Right hindlimb (tissue), 1 donor: ENCODE data around the gene RCE1.
A peak's percentile ranks its signal among the peaks of the same experiment; 100 is the strongest.

Experiments
- DNase-seq: peaks from one replicate; pipeline ENCODE4 v3.0.0-alpha.2; 2018

The RCE1 gene

DNA sequence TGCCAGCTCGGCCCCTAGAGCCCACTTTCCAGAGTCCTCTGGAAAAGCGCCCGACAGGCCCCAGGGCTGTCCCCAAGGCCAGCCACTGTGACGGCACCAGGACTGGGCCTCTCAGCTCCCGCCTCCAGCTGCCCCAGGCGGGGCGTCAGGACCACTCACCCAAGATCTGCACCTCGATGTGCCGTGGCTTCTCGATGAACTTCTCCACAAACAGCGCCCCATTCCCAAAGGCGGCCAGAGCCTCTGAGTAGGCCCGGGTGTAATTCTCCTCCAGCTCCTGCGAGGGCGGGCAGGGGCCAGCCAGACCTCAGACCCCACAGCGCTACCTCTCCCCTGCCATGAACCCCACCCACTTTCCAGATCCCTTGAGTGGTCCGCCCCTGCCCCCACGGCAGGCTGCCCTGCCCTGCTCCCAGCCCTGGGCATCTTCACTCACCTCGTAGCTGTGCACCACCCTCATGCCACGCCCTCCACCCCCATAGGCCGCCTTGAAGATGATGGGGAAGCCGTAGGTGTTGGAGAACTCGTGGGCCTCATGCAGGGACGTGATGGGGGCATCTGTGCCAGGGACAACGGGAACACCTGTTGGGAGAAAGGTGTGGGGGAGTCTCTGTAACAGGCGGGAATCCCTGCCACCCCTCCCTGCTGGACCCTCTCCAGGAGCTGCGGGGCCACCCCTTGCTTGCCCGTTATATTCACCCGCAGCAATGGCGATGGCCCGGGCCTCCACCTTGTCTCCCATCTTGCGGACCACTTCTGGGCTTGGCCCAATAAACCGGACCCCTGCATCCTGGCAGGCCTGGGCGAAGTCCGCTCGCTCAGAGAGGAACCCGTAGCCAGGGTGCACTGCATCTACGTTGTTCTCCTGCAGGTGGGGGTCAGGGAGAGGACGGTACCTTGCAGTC, 27.6 kb downstream of the RCE1 start:
- peak; percentile 22 for DNase-seq

DNA sequence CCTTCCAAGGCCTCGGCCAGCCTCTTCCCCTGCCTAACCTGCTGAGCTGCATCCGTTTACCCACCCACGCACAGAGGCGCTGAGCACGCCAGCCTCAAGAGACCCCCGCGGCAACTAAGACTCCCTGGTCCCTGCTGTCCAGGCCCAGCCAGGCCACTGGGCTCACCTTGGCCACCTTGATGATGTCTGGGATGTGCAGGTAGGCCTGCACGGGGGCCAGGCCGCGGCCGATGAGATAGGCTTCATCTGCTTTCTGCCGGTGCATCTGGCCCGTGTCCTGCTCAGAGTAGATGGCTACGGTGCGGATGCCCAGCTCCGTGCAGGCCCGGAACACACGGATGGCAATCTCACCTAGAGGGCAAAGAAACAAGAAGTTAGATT, 28.3 kb downstream of the RCE1 start:
- no peak for DNase-seq

DNA sequence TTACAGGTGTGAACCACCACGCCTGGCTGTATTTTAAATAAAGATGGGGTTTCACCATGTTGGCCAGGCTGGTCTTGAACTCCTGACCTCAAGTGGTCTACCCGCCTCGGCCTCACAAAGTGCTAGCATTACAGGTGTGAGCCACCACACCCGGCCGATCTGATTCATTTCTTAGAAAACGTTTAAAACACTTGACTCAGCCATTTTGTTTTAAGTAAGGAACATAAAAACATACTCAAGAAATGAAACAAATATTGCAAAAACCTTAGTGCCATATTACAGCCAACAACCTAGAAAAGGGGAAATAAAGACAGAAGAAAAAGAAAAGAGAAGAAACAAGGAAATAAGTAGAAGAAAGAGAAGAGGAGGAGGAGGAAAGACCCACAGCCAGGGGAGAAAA, 31.0 kb downstream of the RCE1 start:
- DNase-seq: no peak

DNA sequence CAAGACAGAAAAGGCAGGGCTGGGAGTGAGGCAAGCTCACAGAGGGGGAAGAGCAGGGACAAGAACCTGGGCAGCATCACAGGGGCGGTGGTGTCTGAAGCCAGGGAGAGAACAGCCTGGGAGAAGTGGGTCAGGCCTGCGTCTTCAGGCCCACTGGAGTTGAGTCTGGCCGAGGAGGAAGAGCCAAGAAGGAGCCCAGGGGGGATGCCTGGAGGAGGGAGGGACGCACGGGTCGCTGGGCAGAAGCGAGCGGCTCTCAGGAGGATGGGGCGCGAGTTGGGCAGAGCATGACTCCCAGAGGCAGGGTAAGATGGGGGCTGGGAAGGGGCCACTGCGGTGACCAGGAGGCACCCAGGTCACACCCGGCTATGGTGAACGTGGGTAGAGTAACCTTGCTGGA, 32.1 kb downstream of the RCE1 start:
- DNase-seq: no peak

DNA sequence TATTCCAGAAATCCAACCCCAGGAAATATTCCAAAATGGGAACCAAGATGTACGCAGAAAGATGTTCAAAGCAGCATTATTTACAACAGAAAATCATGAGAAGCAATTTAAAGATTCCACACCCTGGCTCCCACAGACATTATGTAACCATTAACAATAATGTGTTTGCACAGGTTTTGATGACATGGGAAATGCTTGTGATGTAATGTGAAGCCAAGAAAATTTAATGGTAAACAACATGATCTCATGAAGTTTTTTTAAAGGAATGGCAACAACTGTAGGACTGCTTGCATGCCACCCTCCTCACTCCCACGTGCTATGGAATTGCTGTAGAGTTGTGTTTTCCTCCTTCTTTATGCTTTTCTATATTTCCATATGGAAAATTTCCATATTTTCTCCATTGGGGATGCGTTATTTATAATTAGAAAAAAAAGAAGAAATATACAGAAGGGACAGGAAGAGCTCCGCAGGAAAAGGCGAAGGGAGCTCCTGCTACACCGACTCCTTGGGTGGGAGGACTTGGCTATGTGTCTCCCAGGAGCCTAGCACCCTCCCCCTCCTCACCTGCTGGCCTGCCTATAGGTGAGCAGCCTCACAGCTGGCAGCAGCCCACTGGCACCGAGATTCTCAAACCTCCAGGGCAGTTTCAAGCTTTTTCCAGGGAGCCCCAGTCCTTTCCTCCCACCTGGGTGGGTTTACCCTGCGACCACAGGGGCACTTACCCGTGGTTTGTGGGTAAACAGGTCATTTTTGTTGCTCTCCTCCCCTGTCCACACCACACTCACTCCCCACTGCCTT, 34.5 kb downstream of the RCE1 start:
- DNase-seq: no peak

DNA sequence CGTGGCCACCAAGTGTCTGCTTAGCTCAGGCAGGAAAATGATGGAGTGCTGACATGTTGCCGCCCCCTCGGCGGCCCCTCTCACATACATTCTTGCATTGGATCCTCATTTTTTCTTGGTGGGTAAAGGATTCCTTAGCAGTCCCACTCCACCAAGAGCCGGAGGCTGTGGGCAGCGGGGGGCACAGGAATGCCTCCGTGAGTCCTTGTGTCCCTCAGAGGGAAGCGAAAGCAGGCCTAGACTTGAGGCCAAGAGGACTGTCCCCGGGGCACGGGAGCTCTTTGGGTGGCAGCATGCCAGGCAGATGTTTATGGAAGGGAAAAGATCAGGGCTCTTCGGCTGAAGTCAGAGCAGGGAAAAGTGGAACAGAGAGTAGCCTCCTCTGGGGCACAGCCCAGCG, 35.2 kb downstream of the RCE1 start:
- no peak for DNase-seq

DNA sequence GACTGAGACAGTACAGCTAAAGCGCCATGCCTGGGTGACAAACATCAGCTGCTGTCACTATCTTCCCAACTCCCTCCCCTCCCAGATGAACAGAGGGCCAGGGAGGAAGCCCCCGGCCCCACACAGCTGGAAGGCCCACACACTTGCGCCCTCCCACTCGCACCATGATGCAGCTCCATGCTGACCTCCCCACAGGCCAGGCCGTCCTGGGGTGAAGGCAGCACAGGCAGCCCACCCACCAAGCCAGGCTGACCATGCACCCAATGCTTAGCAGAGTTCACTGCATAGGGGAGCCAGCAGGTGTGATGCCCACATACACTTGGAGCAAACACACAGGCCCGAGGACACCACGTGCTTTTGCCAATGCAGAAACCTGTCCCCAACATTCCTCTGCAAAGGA, 35.8 kb downstream of the RCE1 start:
- DNase-seq: no peak

DNA sequence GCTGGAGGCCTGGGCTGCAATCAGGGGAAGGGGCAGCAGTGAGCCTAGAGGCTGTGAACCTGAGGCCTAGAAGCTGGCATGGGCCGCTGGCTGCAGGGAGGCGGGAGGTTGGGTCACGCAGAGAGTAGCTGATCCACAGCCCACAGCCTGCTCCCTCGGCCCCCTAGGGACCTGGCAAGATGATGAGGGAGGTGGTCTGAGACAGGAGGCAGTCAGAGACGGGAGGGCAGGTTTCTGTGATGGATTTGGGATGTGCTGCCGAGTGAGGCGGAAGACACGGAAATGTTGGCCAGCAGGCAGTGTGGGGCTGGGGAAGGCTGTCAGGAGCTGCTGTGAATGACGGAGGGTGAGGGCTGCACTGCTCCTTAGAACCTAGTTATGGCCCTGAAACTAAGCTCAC, 36.3 kb downstream of the RCE1 start:
- no peak for DNase-seq

DNA sequence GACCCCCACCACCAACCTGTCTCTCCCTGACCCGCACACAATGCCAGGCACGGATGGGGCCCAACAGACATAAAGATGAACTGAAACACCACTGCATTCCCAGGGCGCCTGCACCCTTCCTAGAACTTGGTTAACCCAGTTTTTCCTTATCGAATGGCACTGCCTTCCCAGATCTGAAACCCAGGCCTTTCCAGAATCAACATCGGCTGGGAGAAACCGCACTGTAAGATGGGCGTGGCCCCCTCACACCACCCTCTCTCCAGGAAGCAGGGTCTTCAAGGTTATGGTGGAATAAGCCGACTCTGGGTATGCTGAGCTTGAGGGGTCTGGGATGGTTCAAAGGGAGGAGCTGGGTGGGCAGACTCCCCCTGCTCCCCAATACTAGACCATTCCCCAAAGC, 36.8 kb downstream of the RCE1 start:
- DNase-seq: no peak

DNA sequence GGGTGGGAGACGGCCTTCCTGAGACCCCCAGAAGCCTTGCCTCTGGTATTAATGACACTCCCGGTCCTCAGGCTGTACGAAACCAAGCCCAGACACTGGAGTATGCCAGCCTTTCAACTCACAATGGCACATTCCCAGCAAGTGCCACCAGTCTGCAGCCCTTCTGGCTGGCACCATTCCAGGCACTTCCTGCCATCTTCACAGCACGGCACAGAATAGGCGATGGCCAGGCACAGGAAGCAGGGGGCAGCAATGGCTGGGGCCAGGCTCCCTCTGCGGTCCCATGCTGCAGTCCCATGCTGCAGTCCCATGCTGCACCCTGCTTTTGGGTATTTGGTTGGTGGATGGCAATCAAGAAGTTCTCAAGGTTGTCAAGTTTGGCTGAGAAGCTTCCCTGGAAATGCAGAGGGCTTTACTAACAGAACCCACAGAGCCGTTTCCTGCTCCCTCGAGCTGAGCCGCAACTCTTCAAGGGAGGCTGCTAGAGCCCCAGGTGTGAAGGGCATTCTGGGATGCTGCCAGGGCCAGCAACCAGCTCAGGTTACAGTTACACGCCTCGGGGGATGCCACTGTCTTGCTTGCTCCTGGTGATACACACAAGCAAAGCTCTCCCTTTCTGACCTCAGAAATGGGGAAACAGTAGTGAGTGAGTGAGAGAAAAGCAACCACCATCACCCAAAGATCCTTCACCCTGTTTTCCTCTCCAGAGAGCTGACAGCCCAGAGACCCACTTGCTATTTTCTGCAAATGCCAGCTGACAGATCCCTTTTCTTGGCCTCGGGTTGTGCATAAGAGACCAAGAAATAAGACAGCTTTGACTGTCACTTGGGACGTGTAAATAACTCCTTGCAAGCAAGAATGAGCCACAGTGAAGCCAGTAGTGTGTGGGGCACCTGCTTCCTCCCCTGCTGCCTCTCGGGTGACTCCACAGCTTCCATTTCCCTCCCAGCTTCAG, 37.5 kb downstream of the RCE1 start:
- DNase-seq: no peak

DNA sequence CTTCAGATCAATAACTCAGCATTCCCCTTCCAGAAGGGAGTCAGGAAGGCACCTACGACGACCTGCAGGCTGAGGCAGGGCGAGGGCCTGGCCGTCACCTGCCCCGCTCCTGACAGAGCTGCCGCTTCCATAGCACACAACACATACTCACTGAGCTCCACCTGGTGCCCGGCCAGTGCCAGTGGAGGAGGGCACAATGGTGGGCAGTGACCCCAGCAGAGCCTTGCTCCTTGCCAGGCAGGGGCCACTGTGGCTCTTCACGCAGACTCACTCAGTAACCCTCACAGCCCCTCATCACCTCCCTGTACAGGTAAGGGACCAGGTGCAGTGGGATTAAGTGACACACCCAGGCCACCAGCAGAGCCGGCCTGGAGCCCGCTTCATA, 38.2 kb downstream of the RCE1 start:
- DNase-seq: no peak

DNA sequence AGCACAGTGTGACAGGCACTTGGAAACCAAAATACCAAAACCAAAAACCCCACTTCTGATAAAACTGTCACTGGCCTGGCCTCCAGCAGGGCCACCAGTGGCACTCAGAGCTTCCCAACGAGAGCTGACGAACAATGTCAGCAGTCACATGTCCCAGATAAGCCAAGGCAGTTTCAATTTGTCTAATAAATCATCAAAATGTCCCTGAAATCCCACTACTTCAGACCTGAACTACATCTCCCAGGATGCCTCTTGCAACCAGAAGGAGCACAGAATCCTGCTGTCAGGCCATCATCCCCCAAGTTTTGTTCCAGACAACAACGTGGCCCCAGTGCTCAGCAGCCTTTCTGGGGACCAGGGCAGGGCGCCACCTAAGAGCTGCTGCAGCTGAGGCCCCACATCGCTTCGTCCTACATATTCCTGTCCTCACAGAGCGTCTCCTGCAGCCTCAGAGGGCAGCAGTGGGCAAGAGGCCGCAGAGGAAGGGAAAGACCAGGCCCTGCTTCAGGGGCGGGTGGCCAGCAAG, 38.7 kb downstream of the RCE1 start:
- no peak for DNase-seq

DNA sequence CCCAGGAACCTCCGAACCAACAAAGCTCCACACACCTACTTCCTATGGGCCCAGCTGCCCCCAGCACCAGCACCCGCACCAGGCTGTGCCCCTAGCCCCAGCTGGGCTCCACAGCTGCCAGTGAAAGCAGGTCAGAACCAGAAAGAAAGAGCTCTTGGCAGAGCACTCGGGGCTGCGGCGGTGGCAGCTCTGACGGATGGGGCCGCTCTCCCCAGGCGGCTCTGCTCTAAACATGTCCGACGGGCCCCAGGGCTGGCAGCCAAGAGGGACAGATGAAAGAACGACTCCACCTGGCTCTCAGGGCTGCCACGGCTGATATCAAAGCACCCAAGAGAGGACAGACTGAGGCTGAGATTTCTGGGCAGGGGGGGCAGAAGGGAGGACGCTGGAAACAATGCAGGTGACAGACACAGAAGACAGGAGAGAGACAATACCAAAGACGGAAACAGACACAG, 39.3 kb downstream of the RCE1 start:
- DNase-seq: no peak

DNA sequence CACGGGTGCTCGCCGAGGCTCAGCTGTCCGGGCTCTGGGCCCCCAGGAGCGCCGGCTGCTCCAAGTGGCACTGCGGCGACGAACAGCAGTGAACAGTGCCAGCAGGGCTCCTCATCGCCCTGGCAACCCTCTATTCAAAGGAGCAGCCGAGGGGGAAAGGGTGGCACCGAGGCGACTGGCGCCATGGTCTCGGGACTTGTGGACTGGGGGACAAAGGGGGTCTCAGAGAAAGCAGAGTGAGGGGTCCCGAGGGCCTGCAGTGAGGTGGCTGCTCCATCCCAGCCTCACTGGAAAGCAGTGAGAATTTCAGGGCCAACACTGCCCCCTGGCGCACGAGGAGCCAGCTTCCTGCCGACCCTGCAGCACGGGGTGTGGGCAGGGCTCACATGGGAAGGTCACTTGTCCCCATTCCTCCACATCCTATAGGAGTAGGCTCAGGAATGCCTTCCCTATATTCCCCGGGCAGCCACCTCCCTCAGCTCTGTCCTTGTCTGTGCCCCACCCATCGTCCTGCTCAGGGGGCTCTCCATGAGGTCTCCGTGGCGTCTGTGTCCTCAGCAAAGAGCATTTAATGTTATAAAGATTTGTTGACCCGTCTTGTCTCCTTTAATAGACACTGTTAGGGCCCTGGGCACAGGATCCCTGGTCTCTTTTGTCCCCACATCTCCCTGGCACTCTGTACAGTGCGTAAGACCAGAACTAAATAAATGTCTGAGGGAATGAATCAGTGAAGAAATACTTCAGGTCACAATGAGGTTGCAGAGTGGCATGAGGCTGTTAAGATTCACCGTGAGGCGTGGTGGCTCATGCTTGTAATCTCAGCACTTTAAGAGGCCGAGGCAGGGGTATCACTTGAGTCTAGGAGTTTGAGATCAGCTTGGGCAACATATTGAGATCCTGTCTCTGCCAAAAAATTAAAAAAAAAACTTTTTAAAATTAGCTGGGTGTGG, 40.0 kb downstream of the RCE1 start:
- peak; percentile 73 for DNase-seq

DNA sequence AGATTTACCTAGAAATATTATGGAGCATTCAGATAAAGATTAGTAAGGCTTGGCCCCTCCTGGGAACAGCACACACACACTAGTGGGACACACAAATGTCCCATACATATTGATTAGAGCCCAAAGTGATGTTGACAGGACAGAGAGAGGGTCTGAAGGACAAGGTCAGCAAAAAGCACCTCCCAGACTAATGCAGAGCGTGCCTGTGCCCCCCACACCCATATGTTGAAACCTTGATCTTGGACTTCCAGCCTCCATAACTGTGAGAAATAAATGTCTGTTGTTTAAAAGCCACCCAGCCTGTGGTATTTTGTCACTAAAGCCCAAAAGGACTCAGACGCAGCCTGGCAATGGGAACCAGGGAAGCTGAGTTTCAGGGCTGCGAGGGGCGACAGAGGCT, 41.2 kb downstream of the RCE1 start:
- DNase-seq: no peak

DNA sequence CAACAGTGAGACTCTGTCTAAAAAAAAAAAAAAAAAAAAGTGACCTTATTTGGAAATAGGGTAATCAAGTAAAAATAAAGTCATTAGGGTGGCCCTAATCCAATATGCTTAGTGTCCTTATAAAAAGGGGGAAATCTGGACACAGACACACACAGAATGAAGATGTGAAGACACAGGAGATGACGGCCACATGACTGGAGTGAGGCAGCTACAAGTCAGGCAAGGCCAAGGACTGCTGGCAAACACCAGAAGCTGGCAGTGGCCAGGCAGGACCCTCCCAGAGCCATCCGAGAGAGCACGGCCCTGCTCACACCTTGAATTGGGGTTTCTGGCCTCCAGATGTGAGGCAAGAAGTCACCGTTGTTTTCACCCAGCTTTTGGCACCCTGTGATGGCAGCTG, 42.2 kb downstream of the RCE1 start:
- DNase-seq: no peak

DNA sequence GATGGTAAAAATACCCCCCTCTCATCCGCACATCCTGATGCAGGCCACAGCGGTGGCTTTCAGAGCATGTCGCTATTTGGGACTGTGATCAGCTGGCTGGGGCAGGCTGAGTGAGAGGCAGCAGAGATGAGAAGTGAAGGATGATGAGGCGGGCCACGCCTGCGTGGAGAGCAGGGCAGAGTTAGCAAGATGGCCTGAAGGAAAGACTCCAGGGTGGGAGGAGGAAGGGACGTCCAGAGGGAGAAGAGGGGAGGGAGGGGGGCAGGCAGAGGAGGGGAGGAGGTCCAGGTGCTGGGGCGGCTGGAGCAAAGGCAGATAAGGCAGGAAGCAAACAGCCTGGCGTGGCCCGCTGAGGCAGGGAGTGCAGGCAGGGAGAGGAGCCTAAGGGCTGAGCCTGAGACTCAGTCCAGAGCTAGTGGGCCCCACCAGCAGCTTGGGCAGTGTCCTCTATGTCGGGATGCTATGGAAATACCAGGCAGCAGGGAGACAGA, 42.8 kb downstream of the RCE1 start:
- DNase-seq: no peak

DNA sequence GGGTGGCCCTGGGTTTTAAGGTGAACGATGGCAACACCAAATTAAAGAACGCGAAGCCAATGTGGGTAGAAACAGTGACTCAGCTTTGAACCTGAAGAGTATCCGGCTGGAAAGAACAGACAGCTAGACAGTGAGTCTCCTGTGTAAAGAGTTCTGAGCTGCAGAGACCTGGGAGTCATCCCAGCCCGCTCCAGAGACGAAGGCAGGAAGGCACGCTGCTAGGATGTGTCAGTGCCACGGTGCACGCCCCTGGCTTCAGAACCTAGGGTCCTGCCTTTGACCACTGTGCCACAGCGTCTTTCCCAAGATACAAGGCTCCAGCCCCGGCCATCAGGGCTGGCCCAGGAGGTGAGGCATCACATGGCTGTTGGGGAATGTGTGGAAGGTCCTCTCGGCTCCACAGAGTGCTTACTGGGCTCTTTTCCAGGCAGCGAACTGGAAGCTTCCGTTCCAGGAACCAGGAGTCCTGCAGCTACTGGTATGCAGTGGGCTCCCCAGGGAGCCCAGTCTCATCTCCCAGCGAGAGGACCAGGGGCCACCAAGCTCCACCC, 43.5 kb downstream of the RCE1 start:
- DNase-seq: no peak

DNA sequence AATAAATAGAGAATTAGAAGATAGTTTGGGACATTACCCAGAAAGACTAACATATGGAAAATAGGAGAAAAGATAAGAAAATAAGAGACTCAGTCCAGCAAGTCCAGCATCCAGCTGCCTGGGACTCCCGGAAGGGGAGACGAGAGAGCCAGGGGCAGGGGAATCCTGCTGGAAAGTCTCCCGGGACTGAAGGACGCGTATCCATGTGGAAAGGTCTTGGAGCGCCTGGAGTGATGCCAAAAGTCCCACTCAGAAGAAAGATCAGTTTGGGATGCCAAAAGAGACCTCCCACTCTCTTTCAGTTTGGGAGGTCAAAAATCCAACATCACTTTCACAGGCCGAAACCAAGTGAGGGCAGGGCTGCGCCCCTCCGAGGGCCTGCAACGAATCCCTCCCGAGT, 44.3 kb downstream of the RCE1 start:
- no peak for DNase-seq

DNA sequence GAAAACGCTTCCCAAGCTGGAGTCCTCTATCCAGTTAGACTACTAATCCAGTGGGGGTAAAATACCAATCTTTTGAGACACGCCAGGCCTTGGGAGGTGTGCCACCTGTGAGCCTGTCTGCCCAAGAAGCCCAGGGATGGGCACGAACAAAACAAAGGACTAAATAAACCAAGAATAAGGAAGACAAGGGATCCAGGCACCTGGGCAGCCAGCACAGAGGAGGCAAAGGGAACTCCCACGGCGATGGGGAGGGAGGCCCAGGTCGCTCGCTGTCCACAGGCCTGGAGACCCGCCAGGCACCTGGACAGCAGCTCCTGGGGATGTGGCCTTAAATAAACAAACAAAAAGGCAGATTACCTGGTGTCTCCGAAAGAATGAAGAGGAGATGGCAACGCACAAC, 45.0 kb downstream of the RCE1 start:
- no peak for DNase-seq

DNA sequence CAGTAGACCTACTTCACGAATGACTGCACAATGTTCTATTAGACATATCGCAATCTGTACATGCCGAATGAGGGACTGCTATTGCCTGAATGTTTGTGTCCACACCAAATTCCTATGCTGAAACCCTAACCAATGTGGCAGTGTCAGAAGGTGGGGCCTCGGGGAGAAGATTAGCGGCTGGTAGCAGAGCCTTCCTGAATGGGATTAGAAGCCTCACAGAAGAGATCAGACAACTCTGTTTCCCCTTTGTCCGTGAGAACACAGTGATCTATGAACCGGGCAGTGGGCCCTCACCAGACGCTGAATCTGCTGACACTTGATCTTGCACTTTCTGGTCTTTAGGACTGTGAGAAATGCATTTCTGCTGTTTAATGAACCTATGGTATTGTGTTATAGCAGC, 46.7 kb downstream of the RCE1 start:
- DNase-seq: no peak
